ENCODE results near the gene TMBIM6.

GRCh38 chr12:49793620-49794019 lies 52.3 kb downstream of the TMBIM6 start:
- TF ChIP-seq POLR2AphosphoS5 (IDR thresholded peaks at IDR 0.05; ENCODE audit: borderline replicate concordance, low read depth, low read length) (no peak), EZH2 (IDR thresholded peaks at IDR 0.05) (no peak)
